Stimulated activated memory B cell treated with anti-CD40 and anti-IgM and Interleukin-4, amounts not matched to agents 10 μg/mL and 1 μg/mL and 100 μg/mL, for 72 hours (primary cell): ENCODE results near the gene EPHB6.

ENCODE experiments used
- ATAC-seq: fragments of 150-1000 bp; cut with Tn5 transposase; 2 replicates; pipeline ENCODE4 v1.10.0; 2021
- H3K27ac Mint-ChIP-seq: one replicate; pipeline ENCODE4 v1.8.0; 2022; ENCODE audit warnings: mild to moderate bottlenecking, mixed read lengths
- H3K27me3 Mint-ChIP-seq: one replicate; pipeline ENCODE4 v1.8.0; 2022; ENCODE audit warnings: mixed read lengths
- H3K36me3 Mint-ChIP-seq: one replicate; pipeline ENCODE4 v1.8.0; 2022; ENCODE audit warnings: mixed read lengths
- H3K4me1 Mint-ChIP-seq: one replicate; pipeline ENCODE4 v1.8.0; 2022; ENCODE audit warnings: mixed read lengths
- H3K4me3 Mint-ChIP-seq: one replicate; pipeline ENCODE4 v1.8.0; 2022; ENCODE audit warnings: mild to moderate bottlenecking, moderate library complexity, mixed read lengths
- H3K9me3 Mint-ChIP-seq: one replicate; pipeline ENCODE4 v1.8.0; 2022; ENCODE audit warnings: mixed read lengths

The EPHB6 gene

DNA sequence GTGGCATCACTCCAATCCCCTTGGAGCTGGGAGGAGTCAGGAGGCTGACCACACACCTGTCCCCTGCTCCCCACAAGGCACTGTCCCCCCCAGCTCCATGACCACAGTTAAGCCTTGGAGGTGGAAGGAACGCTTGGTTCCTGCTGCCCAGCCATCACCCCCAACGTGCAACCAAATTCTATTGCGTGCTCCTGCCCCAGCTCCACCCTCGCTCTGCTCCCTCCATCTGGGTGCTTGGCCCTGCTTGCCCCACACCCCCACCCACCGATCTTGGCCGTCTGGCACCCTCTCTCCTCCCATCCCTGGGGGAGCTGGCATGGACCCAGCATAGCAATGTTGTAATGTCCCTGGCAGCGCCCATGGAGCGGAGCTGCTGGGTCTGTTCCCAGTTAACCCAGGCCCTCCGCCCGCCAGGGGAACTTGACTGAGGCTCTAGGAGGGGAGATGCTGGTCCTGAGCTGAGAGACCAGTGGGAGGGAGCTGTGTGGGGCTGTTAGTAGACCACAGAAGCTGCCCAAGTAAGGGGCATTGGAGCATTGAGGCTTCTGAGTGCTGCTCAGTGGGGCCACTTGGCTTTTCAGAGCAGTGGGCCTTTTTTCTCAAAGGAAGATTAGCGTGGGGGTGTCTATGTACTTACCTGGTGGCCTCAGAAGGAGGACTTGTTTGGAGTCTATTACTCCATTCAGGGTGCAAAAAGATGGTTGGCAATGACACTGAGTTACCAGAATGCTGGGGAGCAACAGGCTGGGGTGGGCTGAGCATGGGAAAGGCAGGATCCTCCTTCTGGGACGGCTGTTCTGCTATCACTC lies 1.1 kb downstream of the EPHB6 start:
- no peaks in the 10 kb centered on the region for H3K27me3 Mint-ChIP-seq
- peak overlapping the region; percentile 94 for H3K4me3 Mint-ChIP-seq
- peaks cover 42% of the 10 kb centered on the region for H3K4me1 Mint-ChIP-seq
- ATAC-seq = no peak
- no peaks in the 10 kb centered on the region for H3K9me3 Mint-ChIP-seq
- H3K27ac Mint-ChIP-seq = peak overlapping the region; percentile 91
- no peaks in the 10 kb centered on the region for H3K36me3 Mint-ChIP-seq

DNA sequence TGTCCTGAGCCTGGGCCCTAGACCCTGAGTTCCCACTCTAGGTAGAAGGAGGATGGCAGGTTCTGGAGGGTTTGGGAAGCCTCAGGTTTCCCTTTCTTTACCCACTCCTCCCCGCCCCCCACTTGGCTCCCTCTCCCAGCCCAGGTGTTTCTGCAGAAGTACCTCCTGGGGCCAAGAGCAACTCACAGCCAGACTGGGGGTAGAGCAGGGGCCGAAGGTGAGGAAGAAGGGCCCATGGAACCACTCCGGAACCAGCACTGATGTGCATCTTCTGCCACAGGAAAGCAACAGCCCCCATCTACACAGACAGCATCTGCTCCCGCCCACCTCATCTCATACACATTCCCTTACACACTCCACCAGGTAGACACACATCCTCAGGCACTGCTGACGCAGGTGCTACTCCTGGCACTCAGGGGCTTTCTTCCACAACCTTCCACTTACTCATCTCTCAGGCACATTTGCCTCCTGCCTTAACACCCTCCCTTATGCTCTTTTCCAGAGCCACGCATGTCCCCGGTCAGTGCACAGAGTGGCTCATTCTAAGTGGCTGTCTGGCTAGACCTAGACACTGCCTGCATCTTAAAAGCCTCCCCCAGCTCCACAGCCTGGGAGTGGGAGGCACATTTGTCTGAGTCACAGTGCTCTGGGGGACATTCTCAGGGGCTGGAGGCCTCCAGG lies 1.8 kb downstream of the EPHB6 start:
- Mint-ChIP-seq H3K4me1 (peaks cover 37% of the 10 kb centered on the region), H3K9me3 (no peaks in the 10 kb centered on the region), H3K36me3 (no peaks in the 10 kb centered on the region), H3K27me3 (no peaks in the 10 kb centered on the region), H3K4me3 (peak overlapping the region; percentile 7), H3K27ac (peak overlapping the region; percentile 91)
- ATAC-seq = no peak

- ATAC-seq = no peak
- Mint-ChIP-seq H3K27ac (no peak overlapping the region), H3K27me3 (no peaks in the 10 kb centered on the region), H3K4me3 (no peak overlapping the region), H3K4me1 (peaks cover 36% of the 10 kb centered on the region), H3K36me3 (peaks cover 5% of the 10 kb centered on the region), H3K9me3 (no peaks in the 10 kb centered on the region)
Measured at GRCh38 chr7:142857625-142858024, 2.7 kb downstream of the EPHB6 start.

DNA sequence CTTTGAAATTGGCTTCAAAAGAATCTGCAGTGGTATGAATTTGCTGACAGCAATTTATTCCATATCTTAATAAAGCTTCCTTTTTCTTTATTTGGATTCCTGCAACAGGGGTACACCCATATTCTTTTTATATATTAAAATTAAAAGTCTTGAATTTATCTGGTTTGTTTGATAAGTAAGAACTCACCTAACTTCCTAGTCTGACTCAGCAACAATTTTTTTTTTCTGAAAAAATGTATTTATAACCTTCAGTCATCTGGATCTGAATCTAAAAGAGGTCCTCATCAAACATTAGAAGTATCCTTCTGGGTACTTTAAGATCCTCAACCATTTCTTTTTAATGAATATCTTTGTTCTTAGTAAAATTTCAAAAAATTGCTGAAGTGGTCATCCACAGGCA lies 4.5 kb downstream of the EPHB6 start:
- H3K27me3 Mint-ChIP-seq = no peaks in the 10 kb centered on the region
- peaks cover 22% of the 10 kb centered on the region for H3K36me3 Mint-ChIP-seq
- ATAC-seq = no peak
- H3K4me1 Mint-ChIP-seq = peaks cover 31% of the 10 kb centered on the region
- H3K4me3 Mint-ChIP-seq = no peak overlapping the region
- H3K27ac Mint-ChIP-seq = no peak overlapping the region
- H3K9me3 Mint-ChIP-seq = no peaks in the 10 kb centered on the region

- Mint-ChIP-seq H3K27me3 (no peaks in the 10 kb centered on the region), H3K36me3 (peaks cover 27% of the 10 kb centered on the region), H3K4me1 (peaks cover 31% of the 10 kb centered on the region), H3K27ac (no peak overlapping the region), H3K4me3 (no peak overlapping the region), H3K9me3 (no peaks in the 10 kb centered on the region)
- no peak for ATAC-seq
Measured at GRCh38 chr7:142859829-142860228, 5.0 kb downstream of the EPHB6 start.

DNA sequence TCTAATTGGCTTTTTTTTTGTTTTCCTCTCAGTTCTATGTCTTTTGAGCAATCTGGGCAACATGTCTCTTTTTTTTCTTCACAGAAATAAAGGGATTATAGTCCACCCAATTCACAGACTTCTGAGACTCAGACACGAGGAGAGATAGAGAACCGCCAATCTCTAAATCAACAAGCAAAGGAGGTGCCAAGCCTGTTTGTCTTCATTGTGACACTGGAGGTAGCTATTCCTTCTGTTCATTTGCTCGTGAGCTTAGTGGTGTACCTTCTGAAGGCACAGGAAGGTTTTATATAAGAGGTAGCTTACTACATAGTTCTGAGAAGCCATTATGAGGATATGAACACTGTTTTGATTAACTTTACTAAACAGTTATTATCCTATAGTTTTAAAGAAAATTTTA lies 6.1 kb downstream of the EPHB6 start:
- no peak overlapping the region for H3K27ac Mint-ChIP-seq
- no peaks in the 10 kb centered on the region for H3K9me3 Mint-ChIP-seq
- H3K4me1 Mint-ChIP-seq = peaks cover 27% of the 10 kb centered on the region
- ATAC-seq = no peak
- H3K27me3 Mint-ChIP-seq = no peaks in the 10 kb centered on the region
- peaks cover 27% of the 10 kb centered on the region for H3K36me3 Mint-ChIP-seq
- no peak overlapping the region for H3K4me3 Mint-ChIP-seq

GRCh38 chr7:142862351-142862750 lies 7.5 kb downstream of the EPHB6 start:
- Mint-ChIP-seq H3K9me3 (no peaks in the 10 kb centered on the region), H3K4me3 (no peak overlapping the region), H3K27me3 (no peaks in the 10 kb centered on the region), H3K4me1 (peaks cover 14% of the 10 kb centered on the region), H3K36me3 (peaks cover 27% of the 10 kb centered on the region), H3K27ac (no peak overlapping the region)
- no peak for ATAC-seq

DNA sequence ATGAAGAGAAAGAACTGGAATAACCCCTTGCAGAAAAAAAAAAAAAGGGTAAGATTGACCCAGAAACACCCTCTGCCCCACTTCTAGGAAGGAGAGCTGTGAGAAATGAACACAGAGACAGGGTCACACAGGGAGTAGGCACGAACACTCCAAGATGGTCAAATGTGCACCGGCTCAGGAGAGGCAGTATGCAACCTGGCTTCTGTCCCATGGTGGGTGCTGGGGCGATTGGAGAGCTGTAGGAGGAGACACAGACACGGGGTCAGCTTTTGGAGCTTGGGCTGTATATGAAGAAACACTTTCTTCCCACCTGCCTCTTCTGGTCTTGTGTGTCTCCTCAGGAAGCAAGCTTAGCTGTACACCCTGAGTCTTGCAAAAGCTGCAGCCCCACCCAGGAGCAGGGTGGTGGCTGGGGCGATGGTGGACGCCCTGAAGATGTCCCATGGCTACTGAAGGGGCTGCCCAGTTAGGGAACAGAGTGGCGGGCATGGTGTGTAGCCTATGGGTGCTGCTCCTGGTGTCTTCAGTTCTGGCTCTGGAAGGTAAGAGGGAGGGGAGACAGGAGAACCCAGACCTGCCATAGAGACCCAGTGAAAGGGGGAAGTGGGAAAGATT lies 8.0 kb downstream of the EPHB6 start:
- Mint-ChIP-seq H3K4me3 (no peak overlapping the region), H3K36me3 (peaks cover 27% of the 10 kb centered on the region), H3K4me1 (peaks cover 11% of the 10 kb centered on the region), H3K27ac (no peak overlapping the region), H3K9me3 (no peaks in the 10 kb centered on the region), H3K27me3 (no peaks in the 10 kb centered on the region)
- no peak for ATAC-seq

GRCh38 chr7:142863891-142864685 lies 9.2 kb downstream of the EPHB6 start:
- ATAC-seq = no peak
- peaks cover 11% of the 10 kb centered on the region for H3K4me1 Mint-ChIP-seq
- no peak overlapping the region for H3K4me3 Mint-ChIP-seq
- H3K9me3 Mint-ChIP-seq = no peaks in the 10 kb centered on the region
- no peaks in the 10 kb centered on the region for H3K27me3 Mint-ChIP-seq
- H3K36me3 Mint-ChIP-seq = peaks cover 32% of the 10 kb centered on the region
- H3K27ac Mint-ChIP-seq = no peak overlapping the region

GRCh38 chr7:142864980-142865747 lies 10.3 kb downstream of the EPHB6 start:
- ATAC-seq = no peak
- no peak overlapping the region for H3K4me3 Mint-ChIP-seq
- H3K4me1 Mint-ChIP-seq = peaks cover 11% of the 10 kb centered on the region
- H3K9me3 Mint-ChIP-seq = no peaks in the 10 kb centered on the region
- no peak overlapping the region for H3K27ac Mint-ChIP-seq
- no peaks in the 10 kb centered on the region for H3K27me3 Mint-ChIP-seq
- peaks cover 39% of the 10 kb centered on the region for H3K36me3 Mint-ChIP-seq

DNA sequence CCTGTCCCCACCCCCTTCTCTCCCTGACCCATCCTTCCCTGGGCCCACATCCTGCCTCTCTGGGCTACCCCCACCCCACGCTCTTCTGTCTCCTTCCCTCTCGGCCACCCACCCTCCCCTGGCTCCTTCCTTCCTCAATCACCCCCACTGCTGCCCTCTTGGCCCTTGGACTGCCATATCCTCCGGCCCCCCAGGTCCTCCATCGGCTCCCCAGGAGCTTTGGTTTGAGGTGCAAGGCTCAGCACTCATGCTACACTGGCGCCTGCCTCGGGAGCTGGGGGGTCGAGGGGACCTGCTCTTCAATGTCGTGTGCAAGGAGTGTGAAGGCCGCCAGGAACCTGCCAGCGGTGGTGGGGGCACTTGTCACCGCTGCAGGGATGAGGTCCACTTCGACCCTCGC lies 10.9 kb downstream of the EPHB6 start:
- Mint-ChIP-seq H3K4me3 (no peak overlapping the region), H3K27ac (no peak overlapping the region), H3K9me3 (no peaks in the 10 kb centered on the region), H3K36me3 (peaks cover 43% of the 10 kb centered on the region), H3K27me3 (no peaks in the 10 kb centered on the region), H3K4me1 (peaks cover 11% of the 10 kb centered on the region)
- no peak for ATAC-seq

GRCh38 chr7:142866361-142867096 lies 11.7 kb downstream of the EPHB6 start:
- Mint-ChIP-seq H3K27me3 (no peaks in the 10 kb centered on the region), H3K9me3 (no peaks in the 10 kb centered on the region), H3K4me1 (peaks cover 11% of the 10 kb centered on the region), H3K4me3 (no peak overlapping the region), H3K27ac (no peak overlapping the region), H3K36me3 (peaks cover 51% of the 10 kb centered on the region)
- no peak for ATAC-seq

- H3K27me3 Mint-ChIP-seq = no peaks in the 10 kb centered on the region
- no peak overlapping the region for H3K4me3 Mint-ChIP-seq
- H3K27ac Mint-ChIP-seq = no peak overlapping the region
- H3K4me1 Mint-ChIP-seq = peaks cover 11% of the 10 kb centered on the region
- ATAC-seq = no peak
- no peaks in the 10 kb centered on the region for H3K9me3 Mint-ChIP-seq
- H3K36me3 Mint-ChIP-seq = peaks cover 56% of the 10 kb centered on the region
Measured at GRCh38 chr7:142867097-142867378, 12.2 kb downstream of the EPHB6 start.
